ENCODE results near the gene HS3ST4.
"Not testable (repeated sequence)": the region's sequence is repeated elsewhere in the genome, so short reads cannot be mapped to it uniquely, and the experiment has no call there.

HS3ST4 gene

DNA sequence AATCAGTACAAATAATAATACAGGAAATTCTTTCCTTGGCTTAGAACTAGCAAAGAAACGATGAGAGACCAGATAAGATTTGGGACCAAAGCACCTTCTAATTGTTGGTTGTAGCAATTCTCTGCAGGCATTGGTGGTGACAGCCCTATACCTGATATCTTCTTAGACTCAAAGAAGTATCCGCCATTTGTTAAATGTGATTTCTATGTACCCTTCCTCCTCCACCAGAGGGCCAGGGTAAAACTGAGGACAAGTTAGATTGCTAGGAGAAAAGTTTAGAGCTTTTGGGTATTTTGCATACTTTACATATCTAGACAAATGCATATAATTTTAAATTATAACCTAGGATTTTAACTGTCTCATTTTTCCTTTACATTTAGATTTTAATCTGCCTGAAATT lies 304.3 kb downstream of the HS3ST4 start:
- no peak for DNase-seq (ENCODE audit: low spot score)

DNA sequence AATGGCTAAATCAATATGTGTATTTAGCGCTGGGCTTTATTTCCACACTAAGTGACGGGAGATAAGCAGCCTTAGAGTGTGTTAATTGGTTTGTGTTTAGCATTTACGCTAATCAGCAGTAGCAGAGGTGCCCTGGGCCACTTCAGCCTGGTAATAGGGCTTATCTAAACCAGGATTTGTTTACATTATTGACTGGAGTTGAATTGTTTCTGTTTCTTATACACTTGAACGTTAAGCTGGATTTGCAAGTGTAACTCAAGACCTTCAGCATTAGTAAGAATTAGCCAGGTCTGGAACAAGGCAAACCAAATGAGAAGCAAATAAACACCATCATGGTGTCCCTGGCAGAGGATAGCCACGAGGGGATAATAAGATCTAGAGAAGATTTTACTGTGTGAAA lies 313.6 kb downstream of the HS3ST4 start:
- DNase-seq (ENCODE audit: low spot score), result no peak

GRCh38 chr16:26012376-26012775 lies 320.6 kb downstream of the HS3ST4 start:
- no peak for DNase-seq (ENCODE audit: low spot score)

DNA sequence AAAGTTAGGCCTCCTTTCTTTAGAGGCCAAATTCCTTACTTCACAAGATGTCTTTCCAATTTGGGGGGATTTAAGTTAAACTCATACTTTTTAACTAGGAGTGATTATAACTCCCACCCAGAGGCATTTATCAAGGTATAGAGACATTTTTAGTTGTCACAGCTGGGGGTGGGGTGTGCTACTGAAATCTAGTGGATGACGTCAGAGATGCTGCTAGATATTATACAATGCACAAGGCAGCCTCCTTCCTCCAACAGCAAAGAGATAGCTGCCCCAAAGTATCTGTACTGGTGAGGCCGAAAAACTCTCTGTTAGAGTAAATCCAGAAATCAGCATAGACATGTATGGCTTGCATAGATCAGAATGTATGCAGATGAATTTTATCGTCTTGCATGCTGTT lies 324.0 kb downstream of the HS3ST4 start:
- DNase-seq (ENCODE audit: low spot score), result no peak

DNA sequence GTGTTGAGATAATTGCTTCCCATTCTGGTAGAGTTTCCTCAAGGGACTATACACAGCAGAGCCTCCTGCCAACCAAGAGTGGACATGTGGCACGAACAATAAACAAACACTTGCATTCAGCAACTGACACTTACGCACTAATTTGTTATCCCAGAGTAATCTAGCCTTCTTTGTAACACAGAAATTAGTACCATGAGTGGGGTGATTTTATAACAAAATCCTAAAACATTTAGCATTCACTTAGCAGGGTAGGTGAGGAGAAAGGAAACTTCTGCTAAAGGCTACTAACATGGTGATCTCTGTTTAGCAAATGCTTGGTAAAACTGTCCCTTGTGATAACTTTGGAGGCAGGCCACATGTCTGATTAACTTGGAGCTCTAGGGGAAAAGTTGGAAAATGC lies 325.2 kb downstream of the HS3ST4 start:
- DNase-seq (ENCODE audit: low spot score), result no peak

- DNase-seq (ENCODE audit: low spot score), result no peak
These were observed 327.9 kb downstream of the HS3ST4 start for GRCh38 chr16:26019381-26020242.

- no peak for DNase-seq (ENCODE audit: low spot score)
These were observed 335.1 kb downstream of the HS3ST4 start for GRCh38 chr16:26026709-26027450.

DNA sequence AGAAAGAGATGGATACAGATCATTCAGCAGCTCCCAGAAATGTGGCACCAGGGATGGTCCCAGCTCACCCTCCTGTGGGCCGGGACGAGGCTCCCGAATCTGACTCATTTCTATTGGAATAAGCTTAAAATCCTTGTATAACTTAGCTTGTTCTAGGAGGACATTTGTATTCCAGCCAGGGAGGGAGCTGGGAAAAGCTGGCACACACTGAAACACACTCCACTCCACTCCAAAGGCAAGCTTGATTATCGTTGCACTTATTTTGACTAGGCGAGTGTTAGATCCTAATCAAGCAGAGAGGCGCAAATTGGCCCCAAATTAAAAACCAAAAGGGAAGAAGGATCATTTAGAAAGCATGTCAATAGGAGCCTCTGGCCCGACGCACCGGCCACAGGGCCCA lies 339.5 kb downstream of the HS3ST4 start:
- no peak for DNase-seq (ENCODE audit: low spot score)

DNA sequence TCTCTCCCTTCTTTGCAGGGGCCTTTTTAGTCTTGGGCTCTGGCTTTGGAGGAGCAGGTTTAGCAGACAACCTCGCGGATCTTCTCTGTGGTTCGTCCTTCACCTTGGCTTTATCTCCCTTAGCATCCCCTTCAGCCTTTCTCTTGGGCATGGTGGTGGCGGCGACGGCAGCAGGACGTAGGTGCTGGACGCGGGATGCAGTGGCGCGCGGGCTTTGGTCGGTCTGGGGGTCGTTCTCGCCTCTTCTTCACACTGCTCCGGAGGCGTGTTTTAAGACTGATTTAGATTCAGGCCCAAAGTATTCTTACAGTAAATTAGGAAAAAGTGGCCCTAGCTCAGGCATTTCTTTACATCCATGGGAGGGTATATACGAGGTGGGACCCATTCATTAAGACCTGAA lies 340.9 kb downstream of the HS3ST4 start:
- not testable (repeated sequence) for DNase-seq (ENCODE audit: low spot score)

GRCh38 chr16:26041952-26042668 lies 350.4 kb downstream of the HS3ST4 start:
- DNase-seq (ENCODE audit: low spot score), result no peak

GRCh38 chr16:26050472-26050871 lies 358.7 kb downstream of the HS3ST4 start:
- DNase-seq (ENCODE audit: low spot score), result no peak

- DNase-seq (ENCODE audit: low spot score), result no peak
These were observed 359.3 kb downstream of the HS3ST4 start for GRCh38 chr16:26051063-26051462.

GRCh38 chr16:26053889-26054288 lies 362.1 kb downstream of the HS3ST4 start:
- DNase-seq (ENCODE audit: low spot score), result no peak

DNA sequence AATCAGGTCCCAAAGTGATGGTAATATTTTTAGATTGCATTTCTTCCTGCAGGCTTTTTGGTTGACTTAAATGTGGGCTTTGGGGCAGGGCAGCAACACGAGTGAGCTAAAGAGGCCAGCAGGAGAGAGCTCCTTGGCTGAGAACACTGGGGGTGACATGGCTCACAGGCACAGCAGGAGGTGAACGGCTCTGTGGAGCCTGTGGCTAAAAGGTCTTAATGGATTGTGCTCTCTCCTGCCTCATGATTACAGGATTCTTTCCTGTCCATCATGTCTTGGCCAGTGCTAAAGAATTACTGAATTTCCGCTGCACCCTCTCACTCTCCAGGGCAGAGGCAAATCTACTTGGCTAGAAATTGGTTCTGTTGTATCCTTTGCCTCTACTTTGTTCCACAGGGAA lies 366.6 kb downstream of the HS3ST4 start:
- no peak for DNase-seq (ENCODE audit: low spot score)

DNA sequence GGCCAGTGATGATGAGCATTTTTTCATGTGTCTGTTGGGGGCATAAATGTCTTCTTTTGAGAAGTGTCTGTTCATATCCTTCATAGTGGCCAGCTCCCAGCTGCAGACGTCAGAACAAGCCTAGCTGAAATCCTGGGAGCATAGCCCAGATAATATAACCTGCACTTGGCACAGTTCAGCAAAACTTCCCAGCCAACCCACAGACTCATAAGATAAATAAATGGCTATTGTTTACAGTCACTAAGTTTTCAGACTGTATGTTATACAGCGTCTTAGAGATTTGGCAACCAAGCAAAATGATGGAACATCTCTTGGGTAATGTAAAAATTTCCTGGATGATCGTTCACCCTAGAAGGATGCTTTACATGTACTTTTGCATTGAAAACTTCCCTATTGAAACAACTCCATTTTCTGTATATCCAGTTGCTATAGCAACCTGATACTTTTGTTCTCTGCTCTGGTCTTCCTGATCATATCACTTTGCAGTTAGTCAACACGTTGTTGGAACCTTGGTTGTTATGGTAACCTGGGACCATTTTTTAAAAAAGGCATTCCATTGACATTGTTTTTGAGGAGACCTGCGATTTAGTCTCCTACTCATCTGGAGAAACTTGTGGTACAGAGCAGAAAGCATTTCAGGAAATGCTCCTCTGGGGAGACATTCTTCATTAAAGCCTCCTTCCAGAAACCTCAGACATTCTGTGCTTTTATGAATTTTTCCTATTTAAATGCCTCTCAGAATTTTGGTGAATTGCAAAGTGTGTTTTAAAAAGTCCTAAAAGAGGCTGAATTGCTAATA lies 378.7 kb downstream of the HS3ST4 start:
- DNase-seq (ENCODE audit: low spot score), result no peak

DNA sequence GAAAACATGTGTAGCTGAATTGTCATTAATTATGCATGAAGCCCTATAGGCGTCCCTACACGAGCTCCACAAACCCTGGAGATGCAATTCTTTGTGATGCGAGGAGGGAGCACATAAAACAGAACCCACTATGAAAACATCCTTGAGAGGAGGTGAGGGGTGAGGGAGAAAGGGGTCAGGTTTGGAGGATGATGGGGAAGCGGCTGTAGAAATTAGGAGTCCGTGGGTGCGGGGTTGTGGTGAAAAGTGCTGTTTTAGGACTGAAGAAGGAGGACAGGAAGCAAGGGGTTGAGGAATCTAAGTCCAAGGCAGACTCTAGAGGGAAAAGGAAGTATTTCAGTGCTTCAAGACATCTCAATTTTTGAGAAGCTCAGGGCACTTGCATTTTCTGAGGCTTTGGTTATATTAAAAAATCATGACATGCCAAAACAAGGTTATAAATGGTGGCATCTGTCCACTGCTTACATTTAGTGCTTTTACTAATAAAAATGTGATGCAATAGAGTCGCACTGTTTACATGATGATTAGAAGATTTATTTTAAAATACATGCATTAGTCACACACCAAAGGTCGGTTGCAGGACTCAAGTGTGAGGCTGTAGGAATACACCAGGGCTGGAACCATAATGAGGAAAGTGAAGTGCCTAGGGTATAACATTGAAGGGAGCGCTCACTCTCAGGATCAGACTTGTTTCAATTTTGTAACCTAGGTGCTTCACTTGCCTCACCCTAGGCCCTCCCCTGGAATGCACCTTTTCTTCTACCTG lies 379.5 kb downstream of the HS3ST4 start:
- no peak for DNase-seq (ENCODE audit: low spot score)

GRCh38 chr16:26078716-26079355 lies 387.1 kb downstream of the HS3ST4 start:
- no peak for DNase-seq (ENCODE audit: low spot score)

GRCh38 chr16:26087091-26087490 lies 395.3 kb downstream of the HS3ST4 start:
- DNase-seq (ENCODE audit: low spot score), result no peak

DNA sequence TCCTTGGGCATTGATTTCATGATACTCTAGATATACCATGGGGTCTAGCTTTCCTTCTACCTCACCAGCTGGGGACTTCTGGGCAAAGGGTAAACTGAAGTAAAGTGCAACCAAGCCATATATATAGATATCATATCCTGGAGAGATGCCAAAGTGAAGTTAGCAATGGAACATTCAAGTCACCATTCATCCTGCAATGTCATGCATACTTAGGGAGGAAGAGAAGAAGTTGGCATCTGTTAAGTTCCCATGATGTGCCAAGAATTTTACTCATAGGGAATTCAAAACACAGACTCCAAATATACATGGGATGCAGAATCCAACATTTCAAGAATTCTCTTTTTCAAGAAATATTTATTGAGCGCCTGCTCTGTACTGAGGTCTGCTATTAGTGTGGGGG lies 399.8 kb downstream of the HS3ST4 start:
- no peak for DNase-seq (ENCODE audit: low spot score)

- DNase-seq (ENCODE audit: low spot score), result not testable (repeated sequence)
These were observed 406.4 kb downstream of the HS3ST4 start for GRCh38 chr16:26098206-26098605.

DNA sequence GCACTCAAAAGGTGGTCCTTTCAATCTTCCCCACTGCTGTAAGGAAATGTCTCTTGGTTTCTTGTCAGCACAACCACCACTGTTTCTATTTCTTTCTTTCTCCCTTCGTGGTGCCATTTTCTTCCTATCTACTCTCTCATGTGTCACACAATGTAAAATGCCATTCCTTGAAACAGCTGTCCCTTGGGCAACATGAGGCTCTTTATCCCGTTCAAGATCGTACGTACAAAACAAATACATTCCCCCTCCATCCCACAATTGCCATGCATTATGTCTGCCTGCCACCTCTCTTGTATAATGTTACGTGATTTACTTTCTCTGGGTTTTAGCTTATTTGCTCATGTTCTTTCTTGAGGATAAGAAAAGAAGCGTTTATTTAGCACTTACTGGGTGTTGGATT lies 410.6 kb downstream of the HS3ST4 start:
- no peak for DNase-seq (ENCODE audit: low spot score)
